D721Med (cell line): ENCODE measurements around the gene AGT.

Experiments used
- DNase-seq: peaks from one replicate; pipeline ENCODE4 v3.0.0; 2011; ENCODE audit warnings: low spot score; ENCODE audit not compliant: insufficient read length
- FAIRE-seq: peaks from 2 replicates; lab custom pipeline; 2011; peaks lifted over from hg19 to GRCh38; lab: Jason Lieb, UNC
- CTCF ChIP-seq: IDR thresholded peaks from 2 replicates; pipeline ENCODE4 v1.5.1; 2012; ENCODE audit warnings: mild to moderate bottlenecking, control low read depth; ENCODE audit not compliant: insufficient read depth; ENCODE audit errors: missing control alignments

The AGT gene

DNA sequence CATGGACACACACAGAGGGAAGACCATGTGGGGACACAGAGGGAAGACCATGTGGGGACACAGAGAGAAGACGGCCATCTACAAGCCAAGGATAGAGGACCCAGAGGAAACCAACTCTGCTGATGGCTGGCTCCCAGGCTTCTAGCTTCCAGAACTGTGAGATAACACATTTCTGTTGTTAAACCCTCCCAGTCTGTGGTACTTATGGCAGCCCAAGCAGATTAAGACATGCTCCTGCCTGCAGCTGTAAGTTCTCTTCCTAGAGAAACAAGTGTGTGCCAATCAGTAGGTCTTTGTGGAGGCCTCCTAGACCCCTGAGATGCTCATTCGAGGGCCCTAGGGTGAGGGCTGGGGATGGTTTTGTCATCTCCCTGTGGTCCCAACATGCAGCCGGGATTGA lies 2.7 kb downstream of the AGT start:
- FAIRE-seq (no peak), DNase-seq (no peak)
- TF ChIP-seq CTCF: no peak

DNA sequence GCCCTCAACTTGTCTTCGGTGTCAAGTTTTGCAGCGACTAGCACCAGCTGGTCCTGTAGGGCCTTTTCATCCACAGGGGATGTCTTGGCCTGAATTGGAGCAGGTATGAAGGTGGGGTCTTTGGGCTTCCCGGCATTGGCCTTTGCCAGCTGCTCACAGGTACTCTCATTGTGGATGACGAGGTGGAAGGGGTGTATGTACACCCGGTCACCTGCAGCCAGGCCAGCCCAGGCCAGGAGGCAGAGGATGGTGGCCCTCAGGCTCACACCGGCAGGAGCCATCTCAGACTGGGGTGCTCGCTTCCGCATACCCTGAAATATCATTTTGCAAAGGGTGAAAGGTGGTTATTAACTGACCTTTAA lies 3.4 kb downstream of the AGT start:
- no peak for FAIRE-seq
- DNase-seq: no peak

GRCh38 chr1:230709619-230710542 lies 4.0 kb downstream of the AGT start:
- DNase-seq: no peak
- FAIRE-seq: no peak
- TF ChIP-seq CTCF: no peak

More for the DNA sequence above, 3.4 kb downstream of the AGT start:
- no peak for TF ChIP-seq CTCF

- FAIRE-seq: no peak
- no peak for DNase-seq
- TF ChIP-seq CTCF: no peak
These were observed 5.0 kb downstream of the AGT start for GRCh38 chr1:230708631-230709580.

GRCh38 chr1:230707732-230708630 lies 5.9 kb downstream of the AGT start:
- FAIRE-seq: no peak
- TF ChIP-seq CTCF: no peak
- DNase-seq: no peak

- FAIRE-seq (no peak), DNase-seq (no peak)
- no peak for TF ChIP-seq CTCF
These were observed 6.8 kb downstream of the AGT start for GRCh38 chr1:230706887-230707731.
